K562 (cell line): Measurements from ENCODE around the gene ISG20L2. TPM values are rescaled to one million over a fixed set of nuclear protein-coding genes. Genes with fewer than 3 reads are reported as not detected.

Source experiments
- FOXK1 ChIP-seq: sonication (generic); formaldehyde crosslinking; IDR thresholded peaks from 2 replicates; pipeline ENCODE4 v1.8.0; 2022; ENCODE audit warnings: missing genetic modification reagents, mild to moderate bottlenecking, borderline replicate concordance
- MEIS2 ChIP-seq: fragments of 450-650 bp; IDR thresholded peaks from 2 replicates; pipeline ENCODE4 v1.6.1; 2014; ENCODE audit warnings: mild to moderate bottlenecking; ENCODE audit not compliant: partially characterized antibody
- MGA ChIP-seq: fragments of 450-650 bp; IDR thresholded peaks from 2 replicates; pipeline ENCODE4 v1.6.1; 2016; ENCODE audit warnings: mild to moderate bottlenecking, moderate library complexity
- NBN ChIP-seq: fragments of 450-650 bp; IDR thresholded peaks from 2 replicates; pipeline ENCODE4 v1.6.1; 2016; ENCODE audit warnings: low read depth, mild to moderate bottlenecking
- RCOR1 ChIP-seq, 2 experiments: IDR thresholded peaks; 2 replicates each; pipeline ENCODE4 v1.6.1; 2012; ENCODE audit warnings: low read depth in 2 of 2, low read length in 2 of 2, borderline replicate concordance in 1 of 2, improper control_type of control experiment in 1 of 2
- RUNX1 ChIP-seq: sonication (generic); IDR thresholded peaks from 2 replicates; pipeline ENCODE4 v1.6.1; 2016; ENCODE audit warnings: antibody characterized with exemption, low read depth
- polyA plus RNA-seq, 8 experiments: library from polyadenylated mRNA; depleted of rRNA in 4 of 8; stranded (reverse) in 5 of 8; unstranded in 3 of 8; fragments of >200 nt; fragmentation: Nextera tagmentation in 2 of 8; fragmentation: Illumina TruSeq in 1 of 8; extraction: Ambion mirVana in 2 of 8; extraction: Trizol in 1 of 8; gene quantifications; 2 replicates each; pipeline versions ENCODE4 v1.2.1 to v1.2.3, GENCODE V29; 2011 to 2014; ENCODE audit warnings: inconsistent platforms in 1 of 8, missing spikeins in 1 of 8
- total RNA-seq, 7 experiments: library from RNA; depleted of rRNA in 6 of 7; stranded (reverse); fragments of >200 nt in 6 of 7; fragmentation: Illumina TruSeq in 2 of 7; extraction: Trizol in 2 of 7; gene quantifications; 2 replicates each; pipeline versions ENCODE4 v1.2.1 to v1.2.3, GENCODE V29; 2011 to 2021; ENCODE audit warnings: low replicate concordance in 1 of 7
- TF ChIP-seq, protein P1 (sequence below), 2 experiments: fragments of 450-650 bp in 1 of 2; IDR thresholded peaks; 2 replicates each; pipeline ENCODE4 v1.6.1; 2011 to 2017; ENCODE audit warnings: low read depth in 2 of 2, antibody characterized with exemption in 1 of 2, borderline replicate concordance in 1 of 2, low read length in 1 of 2, mild to moderate bottlenecking in 1 of 2, mixed read lengths in 1 of 2; ENCODE audit not compliant: control insufficient read depth in 1 of 2
- TF ChIP-seq, protein P2 (sequence below): fragments of 250-450 bp; sonication (Bioruptor Pico); IDR thresholded peaks from 2 replicates; pipeline ENCODE4 v1.5.0; 2021; ENCODE audit warnings: mild to moderate bottlenecking, borderline replicate concordance

ISG20L2 gene
- total and polyA plus RNA-seq, 9 of the 15 experiments (the other 6 are each of a cell fraction or from before 2014, with no cell fraction given): 21.3 to 130 (median 50.3) TPM

- TF ChIP-seq MGA (peak; percentile 90), MEIS2 (peak; percentile 89), NBN (peak; percentile 76; the same call in 1 of the 2 replicates), RUNX1 (peak; percentile 21; the same call in 1 of the 2 replicates), RCOR1 (IDR thresholded peaks at IDR 0.05; ENCODE audit: borderline replicate concordance in 1 of 2, low read depth in 2 of 2, low read length in 2 of 2) (peak in 1 of 2 experiments; percentile 44; a peak in 1 of 4 replicates), FOXK1 (CRISPR knock-in tag) (0 out of 2 replicates have a peak, but pooled peaks have one; percentile 60)
- TF ChIP-seq, protein P1, sequence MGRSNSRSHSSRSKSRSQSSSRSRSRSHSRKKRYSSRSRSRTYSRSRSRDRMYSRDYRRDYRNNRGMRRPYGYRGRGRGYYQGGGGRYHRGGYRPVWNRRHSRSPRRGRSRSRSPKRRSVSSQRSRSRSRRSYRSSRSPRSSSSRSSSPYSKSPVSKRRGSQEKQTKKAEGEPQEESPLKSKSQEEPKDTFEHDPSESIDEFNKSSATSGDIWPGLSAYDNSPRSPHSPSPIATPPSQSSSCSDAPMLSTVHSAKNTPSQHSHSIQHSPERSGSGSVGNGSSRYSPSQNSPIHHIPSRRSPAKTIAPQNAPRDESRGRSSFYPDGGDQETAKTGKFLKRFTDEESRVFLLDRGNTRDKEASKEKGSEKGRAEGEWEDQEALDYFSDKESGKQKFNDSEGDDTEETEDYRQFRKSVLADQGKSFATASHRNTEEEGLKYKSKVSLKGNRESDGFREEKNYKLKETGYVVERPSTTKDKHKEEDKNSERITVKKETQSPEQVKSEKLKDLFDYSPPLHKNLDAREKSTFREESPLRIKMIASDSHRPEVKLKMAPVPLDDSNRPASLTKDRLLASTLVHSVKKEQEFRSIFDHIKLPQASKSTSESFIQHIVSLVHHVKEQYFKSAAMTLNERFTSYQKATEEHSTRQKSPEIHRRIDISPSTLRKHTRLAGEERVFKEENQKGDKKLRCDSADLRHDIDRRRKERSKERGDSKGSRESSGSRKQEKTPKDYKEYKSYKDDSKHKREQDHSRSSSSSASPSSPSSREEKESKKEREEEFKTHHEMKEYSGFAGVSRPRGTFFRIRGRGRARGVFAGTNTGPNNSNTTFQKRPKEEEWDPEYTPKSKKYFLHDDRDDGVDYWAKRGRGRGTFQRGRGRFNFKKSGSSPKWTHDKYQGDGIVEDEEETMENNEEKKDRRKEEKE (IDR thresholded peaks at IDR 0.05; ENCODE audit: borderline replicate concordance in 1 of 2, control insufficient read depth in 1 of 2, low read depth in 2 of 2, low read length in 1 of 2): peak in 1 of 2 experiments; percentile 95; a peak in 2 of 4 replicates
- TF ChIP-seq, protein P2, sequence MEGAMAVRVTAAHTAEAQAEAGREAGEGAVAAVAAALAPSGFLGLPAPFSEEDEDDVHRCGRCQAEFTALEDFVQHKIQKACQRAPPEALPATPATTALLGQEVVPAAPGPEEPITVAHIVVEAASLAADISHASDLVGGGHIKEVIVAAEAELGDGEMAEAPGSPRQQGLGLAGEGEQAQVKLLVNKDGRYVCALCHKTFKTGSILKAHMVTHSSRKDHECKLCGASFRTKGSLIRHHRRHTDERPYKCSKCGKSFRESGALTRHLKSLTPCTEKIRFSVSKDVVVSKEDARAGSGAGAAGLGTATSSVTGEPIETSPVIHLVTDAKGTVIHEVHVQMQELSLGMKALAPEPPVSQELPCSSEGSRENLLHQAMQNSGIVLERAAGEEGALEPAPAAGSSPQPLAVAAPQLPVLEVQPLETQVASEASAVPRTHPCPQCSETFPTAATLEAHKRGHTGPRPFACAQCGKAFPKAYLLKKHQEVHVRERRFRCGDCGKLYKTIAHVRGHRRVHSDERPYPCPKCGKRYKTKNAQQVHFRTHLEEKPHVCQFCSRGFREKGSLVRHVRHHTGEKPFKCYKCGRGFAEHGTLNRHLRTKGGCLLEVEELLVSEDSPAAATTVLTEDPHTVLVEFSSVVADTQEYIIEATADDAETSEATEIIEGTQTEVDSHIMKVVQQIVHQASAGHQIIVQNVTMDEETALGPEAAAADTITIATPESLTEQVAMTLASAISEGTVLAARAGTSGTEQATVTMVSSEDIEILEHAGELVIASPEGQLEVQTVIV (CRISPR knock-in tag): no peak
Measured at GRCh38 chr1:156740741-156741480, 12.3 kb upstream of the ISG20L2 start, which contains the start of gene MRPL24 (continued).
